HG03108 (cell line): Measurements from ENCODE around the gene JPH2.

ENCODE experiments used
- ATAC-seq: cut with Tn5 transposase; IDR thresholded peaks from one replicate; pipeline ENCODE4 v1.9.1; 2021; ENCODE audit warnings: moderate library complexity; ENCODE audit not compliant: unreplicated experiment

JPH2 gene

GRCh38 chr20:44126445-44126844 lies 60.5 kb downstream of the JPH2 start:
- no peak for ATAC-seq

GRCh38 chr20:44125332-44126127 lies 61.5 kb downstream of the JPH2 start:
- no peak for ATAC-seq

- no peak for ATAC-seq
These were observed 63.0 kb downstream of the JPH2 start for GRCh38 chr20:44123874-44124535.

- ATAC-seq, result no peak
These were observed 63.7 kb downstream of the JPH2 start for GRCh38 chr20:44123251-44123650.

- no peak for ATAC-seq
These were observed 66.1 kb downstream of the JPH2 start for GRCh38 chr20:44120676-44121425.

- no peak for ATAC-seq
These were observed 68.6 kb downstream of the JPH2 start for GRCh38 chr20:44118185-44119033.

GRCh38 chr20:44117296-44118184 lies 69.4 kb downstream of the JPH2 start:
- ATAC-seq, result no peak

- ATAC-seq, result no peak
These were observed 71.0 kb downstream of the JPH2 start for GRCh38 chr20:44115762-44116644.

- no peak for ATAC-seq
These were observed 71.8 kb downstream of the JPH2 start for GRCh38 chr20:44115181-44115580.

- ATAC-seq, result no peak
These were observed 73.2 kb downstream of the JPH2 start for GRCh38 chr20:44113618-44114376.

- ATAC-seq, result no peak
These were observed 73.9 kb downstream of the JPH2 start for GRCh38 chr20:44112889-44113617.

GRCh38 chr20:44112456-44112855 lies 74.5 kb downstream of the JPH2 start:
- no peak for ATAC-seq

- ATAC-seq, result no peak
These were observed 75.2 kb downstream of the JPH2 start for GRCh38 chr20:44111712-44112335.

GRCh38 chr20:44110816-44111568 lies 76.0 kb downstream of the JPH2 start:
- ATAC-seq, result no peak

GRCh38 chr20:44109951-44110361 lies 77.0 kb downstream of the JPH2 start:
- ATAC-seq, result no peak

GRCh38 chr20:44106615-44107014 lies 80.4 kb downstream of the JPH2 start:
- ATAC-seq, result no peak
